ENCODE results near the gene OR10C1. TPM values are rescaled to one million over a fixed set of nuclear protein-coding genes. Genes with fewer than 3 reads are reported as not detected.
"Not testable (repeated sequence)": the region's sequence is repeated elsewhere in the genome, so short reads cannot be mapped to it uniquely, and the experiment has no call there.

Gene OR10C1
- total RNA-seq, 5 donors from 2014 or later (not counting 1 experiment from before 2014, with no cell fraction given), result not detected

- Mint-ChIP-seq H3K27me3 (peaks cover 50 to 51% of the 10 kb centered on the region in 2 donors), H3K36me3 (no peaks in the 10 kb centered on the region), H3K4me1 (no peaks in the 10 kb centered on the region), H3K9me3 (peaks cover 0 to 4% (median 0%) of the 10 kb centered on the region in 3 donors), H3K4me3 (no peak overlapping the region), H3K27ac (no peak overlapping the region)
- ATAC-seq (replicated peaks in 1 of 4) (no peak), DNase-seq (no peak)
- no peak overlapping the region for H3K27ac ChIP-seq (ENCODE audit: low read length)
- peaks cover 0 to 13% of the 10 kb centered on the region in 2 experiments for H3K27me3 ChIP-seq (replicated peaks in 1 of 2; ENCODE audit: control insufficient read depth in 2 of 2, extremely low read depth in 1 of 2, insufficient read depth in 2 of 2, low read length in 1 of 2)
- POLR2A ChIA-PET, result no interaction called here
- CTCF ChIA-PET, result no interaction called here
- H3K4me3 ChIP-seq (ENCODE audit: control insufficient read depth in 1 of 2, extremely low read depth in 1 of 2, low read length in 1 of 2), result no peak overlapping the region
- no peaks in the 10 kb centered on the region for H3K4me1 ChIP-seq (ENCODE audit: control insufficient read depth in 1 of 2, extremely low read depth in 1 of 2, insufficient read depth in 2 of 2, low read length in 2 of 2)
- WGBS (ENCODE audit: insufficient coverage), result no CpG with 5 or more reads among the region's 2 CpGs
- no peaks in the 10 kb centered on the region for H3K36me3 ChIP-seq (ENCODE audit: control insufficient read depth in 2 of 2, extremely low read depth in 1 of 2, insufficient read depth in 1 of 2, low read length in 1 of 2)
- H3K9me3 ChIP-seq, result no peaks in the 10 kb centered on the region
Measured at GRCh38 chr6:29424168-29424567, 14.9 kb upstream of the OR10C1 start.

GRCh38 chr6:29424575-29424974 is 14.5 kb upstream of the OR10C1 start:
- WGBS (ENCODE audit: insufficient coverage), result no CpG with 5 or more reads among the region's 2 CpGs
- no peak overlapping the region for H3K27ac Mint-ChIP-seq
- H3K27me3 Mint-ChIP-seq, result peaks cover 52 to 55% of the 10 kb centered on the region in 2 donors
- Histone ChIP-seq H3K4me3 (ENCODE audit: control insufficient read depth in 1 of 2, extremely low read depth in 1 of 2, low read length in 1 of 2) (no peak overlapping the region), H3K36me3 (ENCODE audit: control insufficient read depth in 2 of 2, extremely low read depth in 1 of 2, insufficient read depth in 1 of 2, low read length in 1 of 2) (no peaks in the 10 kb centered on the region), H3K27me3 (replicated peaks in 1 of 2; ENCODE audit: control insufficient read depth in 2 of 2, extremely low read depth in 1 of 2, insufficient read depth in 2 of 2, low read length in 1 of 2) (peaks cover 0 to 13% of the 10 kb centered on the region in 2 experiments), H3K9me3 (no peaks in the 10 kb centered on the region), H3K4me1 (ENCODE audit: control insufficient read depth in 1 of 2, extremely low read depth in 1 of 2, insufficient read depth in 2 of 2, low read length in 2 of 2) (no peaks in the 10 kb centered on the region), H3K27ac (ENCODE audit: low read length) (no peak overlapping the region)
- H3K36me3 Mint-ChIP-seq, result no peaks in the 10 kb centered on the region
- H3K4me1 Mint-ChIP-seq, result no peaks in the 10 kb centered on the region
- CTCF ChIA-PET, result no interaction called here
- H3K9me3 Mint-ChIP-seq, result peaks cover 0 to 4% (median 0%) of the 10 kb centered on the region in 3 donors
- no peak overlapping the region for H3K4me3 Mint-ChIP-seq
- no peak for ATAC-seq (replicated peaks in 1 of 4)
- POLR2A ChIA-PET, result no interaction called here
- DNase-seq, result no peak

GRCh38 chr6:29425075-29425474 is 14.0 kb upstream of the OR10C1 start:
- H3K27me3 Mint-ChIP-seq, result peaks cover 48 to 51% of the 10 kb centered on the region in 2 donors
- H3K9me3 Mint-ChIP-seq, result peaks cover 0 to 4% (median 0%) of the 10 kb centered on the region in 3 donors
- ChIA-PET POLR2A (no interaction called here), CTCF (no interaction called here)
- Histone ChIP-seq H3K9me3 (no peaks in the 10 kb centered on the region), H3K4me1 (ENCODE audit: control insufficient read depth in 1 of 2, extremely low read depth in 1 of 2, insufficient read depth in 2 of 2, low read length in 2 of 2) (no peaks in the 10 kb centered on the region), H3K4me3 (ENCODE audit: control insufficient read depth in 1 of 2, extremely low read depth in 1 of 2, low read length in 1 of 2) (no peak overlapping the region), H3K36me3 (ENCODE audit: control insufficient read depth in 2 of 2, extremely low read depth in 1 of 2, insufficient read depth in 1 of 2, low read length in 1 of 2) (no peaks in the 10 kb centered on the region), H3K27me3 (replicated peaks in 1 of 2; ENCODE audit: control insufficient read depth in 2 of 2, extremely low read depth in 1 of 2, insufficient read depth in 2 of 2, low read length in 1 of 2) (peaks cover 0 to 13% of the 10 kb centered on the region in 2 experiments), H3K27ac (ENCODE audit: low read length) (no peak overlapping the region)
- ATAC-seq (replicated peaks in 1 of 4) (no peak), DNase-seq (no peak)
- H3K27ac Mint-ChIP-seq, result no peak overlapping the region
- WGBS (ENCODE audit: insufficient coverage), result no CpG with 5 or more reads among the region's 1 CpG
- H3K4me3 Mint-ChIP-seq, result no peak overlapping the region
- no peaks in the 10 kb centered on the region for H3K4me1 Mint-ChIP-seq
- no peaks in the 10 kb centered on the region for H3K36me3 Mint-ChIP-seq

GRCh38 chr6:29426654-29427053 is 12.5 kb upstream of the OR10C1 start:
- Mint-ChIP-seq H3K27me3 (peaks cover 37 to 46% of the 10 kb centered on the region in 2 donors), H3K36me3 (no peaks in the 10 kb centered on the region), H3K4me1 (no peaks in the 10 kb centered on the region), H3K27ac (no peak overlapping the region), H3K9me3 (no peaks in the 10 kb centered on the region), H3K4me3 (no peak overlapping the region)
- no peaks in the 10 kb centered on the region for H3K9me3 ChIP-seq
- no peaks in the 10 kb centered on the region for H3K36me3 ChIP-seq (ENCODE audit: control insufficient read depth in 2 of 2, extremely low read depth in 1 of 2, insufficient read depth in 1 of 2, low read length in 1 of 2)
- WGBS (ENCODE audit: insufficient coverage), result 100% methylated on average over 2 of the region's 3 CpGs
- H3K4me1 ChIP-seq (ENCODE audit: control insufficient read depth in 1 of 2, extremely low read depth in 1 of 2, insufficient read depth in 2 of 2, low read length in 2 of 2), result no peaks in the 10 kb centered on the region
- peaks cover 0 to 13% of the 10 kb centered on the region in 2 experiments for H3K27me3 ChIP-seq (replicated peaks in 1 of 2; ENCODE audit: control insufficient read depth in 2 of 2, extremely low read depth in 1 of 2, insufficient read depth in 2 of 2, low read length in 1 of 2)
- DNase-seq (no peak), ATAC-seq (replicated peaks in 1 of 4) (no peak)
- H3K4me3 ChIP-seq (ENCODE audit: control insufficient read depth in 1 of 2, extremely low read depth in 1 of 2, low read length in 1 of 2), result no peak overlapping the region
- H3K27ac ChIP-seq (ENCODE audit: low read length), result no peak overlapping the region
- CTCF ChIA-PET, result no interaction called here
- POLR2A ChIA-PET, result no interaction called here

GRCh38 chr6:29436730-29437129 is 2.4 kb upstream of the OR10C1 start:
- Mint-ChIP-seq H3K9me3 (peaks cover 0 to 15% (median 0%) of the 10 kb centered on the region in 3 donors), H3K27me3 (peaks cover 48 to 61% of the 10 kb centered on the region in 2 donors)
- H3K4me3 Mint-ChIP-seq; ATAC-seq (replicated peaks in 1 of 4); H3K4me1 ChIP-seq (ENCODE audit: control insufficient read depth in 1 of 2, extremely low read depth in 1 of 2, insufficient read depth in 2 of 2, low read length in 2 of 2); CTCF ChIA-PET; H3K9me3 ChIP-seq; H3K27ac Mint-ChIP-seq; H3K4me1 Mint-ChIP-seq; DNase-seq; H3K36me3 ChIP-seq (ENCODE audit: control insufficient read depth in 2 of 2, extremely low read depth in 1 of 2, insufficient read depth in 1 of 2, low read length in 1 of 2); POLR2A ChIA-PET; H3K27ac ChIP-seq (ENCODE audit: low read length); H3K36me3 Mint-ChIP-seq; H3K4me3 ChIP-seq (ENCODE audit: control insufficient read depth in 1 of 2, extremely low read depth in 1 of 2, low read length in 1 of 2): not testable (repeated sequence)
- peaks cover 2 to 11% of the 10 kb centered on the region in 2 experiments for H3K27me3 ChIP-seq (replicated peaks in 1 of 2; ENCODE audit: control insufficient read depth in 2 of 2, extremely low read depth in 1 of 2, insufficient read depth in 2 of 2, low read length in 1 of 2)
- WGBS (ENCODE audit: insufficient coverage), result 86% methylated on average over 5 of the region's 18 CpGs

DNA sequence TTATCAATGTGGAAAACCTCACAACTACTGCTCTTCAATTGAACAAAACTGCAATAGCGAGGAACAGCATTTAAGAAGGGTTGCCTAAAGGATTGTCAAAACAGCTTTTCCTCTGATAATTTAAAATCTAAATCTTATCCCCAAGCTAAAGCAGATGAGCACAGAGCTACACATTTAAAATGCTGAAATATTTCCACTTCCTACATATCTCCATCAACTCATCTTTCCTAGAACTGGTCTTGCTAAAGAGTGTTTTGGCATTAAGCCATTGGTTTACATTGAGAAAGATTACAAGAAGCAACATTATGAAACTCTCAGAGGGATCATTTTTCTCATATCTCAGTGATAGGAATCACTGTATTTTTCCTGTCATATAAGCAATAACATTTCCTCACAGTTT is 3.6 kb downstream of the OR10C1 start:
- Mint-ChIP-seq H3K4me1 (no peaks in the 10 kb centered on the region), H3K9me3 (peaks cover 4 to 9% (median 6%) of the 10 kb centered on the region in 3 donors), H3K36me3 (no peaks in the 10 kb centered on the region), H3K27ac (no peak overlapping the region), H3K27me3 (peaks cover 63 to 66% of the 10 kb centered on the region in 2 donors), H3K4me3 (no peak overlapping the region)
- no peak for DNase-seq
- ATAC-seq (replicated peaks in 1 of 4), result no peak
- Histone ChIP-seq H3K36me3 (ENCODE audit: control insufficient read depth in 2 of 2, extremely low read depth in 1 of 2, insufficient read depth in 1 of 2, low read length in 1 of 2) (no peaks in the 10 kb centered on the region), H3K27me3 (replicated peaks in 1 of 2; ENCODE audit: control insufficient read depth in 2 of 2, extremely low read depth in 1 of 2, insufficient read depth in 2 of 2, low read length in 1 of 2) (peaks cover 0 to 25% of the 10 kb centered on the region in 2 experiments), H3K27ac (ENCODE audit: low read length) (no peak overlapping the region), H3K4me3 (ENCODE audit: control insufficient read depth in 1 of 2, extremely low read depth in 1 of 2, low read length in 1 of 2) (no peak overlapping the region), H3K9me3 (no peaks in the 10 kb centered on the region), H3K4me1 (ENCODE audit: control insufficient read depth in 1 of 2, extremely low read depth in 1 of 2, insufficient read depth in 2 of 2, low read length in 2 of 2) (no peaks in the 10 kb centered on the region)
- WGBS (ENCODE audit: insufficient coverage), result 83% methylated on average over 1 of the region's 1 CpG
- ChIA-PET CTCF (no interaction called here), POLR2A (no interaction called here)

- H3K36me3 Mint-ChIP-seq; H3K27ac ChIP-seq (ENCODE audit: low read length); ATAC-seq (replicated peaks in 1 of 4); CTCF ChIA-PET; H3K9me3 Mint-ChIP-seq; H3K4me3 Mint-ChIP-seq; H3K36me3 ChIP-seq (ENCODE audit: control insufficient read depth in 2 of 2, extremely low read depth in 1 of 2, insufficient read depth in 1 of 2, low read length in 1 of 2); H3K4me1 Mint-ChIP-seq; DNase-seq; H3K4me3 ChIP-seq (ENCODE audit: control insufficient read depth in 1 of 2, extremely low read depth in 1 of 2, low read length in 1 of 2); H3K4me1 ChIP-seq (ENCODE audit: control insufficient read depth in 1 of 2, extremely low read depth in 1 of 2, insufficient read depth in 2 of 2, low read length in 2 of 2); H3K27ac Mint-ChIP-seq; H3K9me3 ChIP-seq: not testable (repeated sequence)
- POLR2A ChIA-PET, result interaction anchor here in 1 of 2 donors (0.6 kb wide), 1 partner anchor 21 kb away, joined by 4 read pairs; no protein-coding TSS in a partner anchor
- H3K27me3 ChIP-seq (replicated peaks in 1 of 2; ENCODE audit: control insufficient read depth in 2 of 2, extremely low read depth in 1 of 2, insufficient read depth in 2 of 2, low read length in 1 of 2), result peaks cover 0 to 33% of the 10 kb centered on the region in 2 experiments
- no CpG with 5 or more reads among the region's 1 CpG for WGBS (ENCODE audit: insufficient coverage)
- peaks cover 67 to 69% of the 10 kb centered on the region in 2 donors for H3K27me3 Mint-ChIP-seq
Measured at GRCh38 chr6:29444031-29444430, 4.9 kb downstream of the OR10C1 start.

Data from T-cell (primary cell).